ENCODE data around the gene SFI1.

Gene SFI1

GRCh38 chr22:31496007-31496734 is at the start of gene SFI1:
Gene SFI1 (plus strand): TSS chr22:31496536. CDS start chr22:31508285, 11,749 bp downstream.
- no peaks in the 10 kb centered on the region for H3K27me3 ChIP-seq (ENCODE audit: control insufficient read depth, insufficient read depth, low read length)
- no peaks in the 10 kb centered on the region for H3K4me1 ChIP-seq (ENCODE audit: control insufficient read depth, insufficient read depth, low read length)
- no peaks in the 10 kb centered on the region for H3K36me3 ChIP-seq (ENCODE audit: control insufficient read depth, insufficient read depth, low read length)
- peak within 1 kb of the TSS; percentile 53 for H3K4me3 ChIP-seq (ENCODE audit: low read length)
- DNase-seq (ENCODE audit: low read depth, low spot score) = peak; percentile 52
- WGBS (ENCODE audit: insufficient coverage, insufficient read length) = no CpG with 5 or more reads among the region's 70 CpGs
- H3K27ac ChIP-seq (ENCODE audit: low read length) = no peak within 1 kb of the TSS
- H3K9me3 ChIP-seq (ENCODE audit: control insufficient read depth, insufficient read depth, low read length) = no peaks in the 10 kb centered on the region

DNA sequence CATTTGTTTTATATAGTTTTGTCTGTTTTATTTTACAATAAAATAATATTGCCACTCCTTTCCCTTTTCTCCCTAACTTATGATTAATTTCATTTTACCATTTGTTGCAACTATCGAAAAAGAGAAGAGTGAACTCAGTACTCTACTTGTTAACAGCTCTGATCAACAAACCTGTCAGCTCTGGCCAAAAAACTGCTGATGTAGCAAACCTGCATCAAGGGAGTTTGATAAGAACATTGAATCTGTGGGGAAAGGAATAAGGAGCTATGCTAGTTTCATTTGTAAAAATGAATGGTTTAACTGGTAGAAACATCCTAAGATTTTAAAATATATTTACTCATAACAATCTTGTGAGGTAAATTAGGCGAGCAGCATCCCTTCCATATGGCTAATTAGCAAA is 49.6 kb upstream of the SFI1 start:
- H3K27me3 ChIP-seq (ENCODE audit: control insufficient read depth, insufficient read depth, low read length) = no peaks in the 10 kb centered on the region
- H3K4me3 ChIP-seq (ENCODE audit: low read length) = no peak overlapping the region
- DNase-seq (ENCODE audit: low read depth, low spot score) = no peak
- no peak overlapping the region for H3K27ac ChIP-seq (ENCODE audit: low read length)
- no peaks in the 10 kb centered on the region for H3K9me3 ChIP-seq (ENCODE audit: control insufficient read depth, insufficient read depth, low read length)
- H3K4me1 ChIP-seq (ENCODE audit: control insufficient read depth, insufficient read depth, low read length) = no peaks in the 10 kb centered on the region
- peaks cover 4% of the 10 kb centered on the region; the same call in 1 of the 2 replicates for H3K36me3 ChIP-seq (ENCODE audit: control insufficient read depth, insufficient read depth, low read length)
- WGBS (ENCODE audit: insufficient coverage, insufficient read length) = no CpG with 5 or more reads among the region's 2 CpGs

- Histone ChIP-seq H3K27me3 (ENCODE audit: control insufficient read depth, insufficient read depth, low read length) (no peaks in the 10 kb centered on the region), H3K4me1 (ENCODE audit: control insufficient read depth, insufficient read depth, low read length) (no peaks in the 10 kb centered on the region), H3K36me3 (ENCODE audit: control insufficient read depth, insufficient read depth, low read length) (peaks cover 3% of the 10 kb centered on the region; the same call in 1 of the 2 replicates), H3K9me3 (ENCODE audit: control insufficient read depth, insufficient read depth, low read length) (no peaks in the 10 kb centered on the region), H3K4me3 (ENCODE audit: low read length) (no peak overlapping the region), H3K27ac (ENCODE audit: low read length) (no peak overlapping the region)
- WGBS (ENCODE audit: insufficient coverage, insufficient read length) = no CpG with 5 or more reads among the region's 3 CpGs
- DNase-seq (ENCODE audit: low read depth, low spot score) = no peak
These were observed 49.0 kb upstream of the SFI1 start for GRCh38 chr22:31447337-31447736.

- no peak for DNase-seq (ENCODE audit: low read depth, low spot score)
- Histone ChIP-seq H3K36me3 (ENCODE audit: control insufficient read depth, insufficient read depth, low read length) (no peaks in the 10 kb centered on the region; the same call in 1 of the 2 replicates), H3K4me1 (ENCODE audit: control insufficient read depth, insufficient read depth, low read length) (no peaks in the 10 kb centered on the region), H3K9me3 (ENCODE audit: control insufficient read depth, insufficient read depth, low read length) (no peaks in the 10 kb centered on the region), H3K27me3 (ENCODE audit: control insufficient read depth, insufficient read depth, low read length) (no peaks in the 10 kb centered on the region), H3K4me3 (ENCODE audit: low read length) (no peak overlapping the region), H3K27ac (ENCODE audit: low read length) (no peak overlapping the region)
- WGBS (ENCODE audit: insufficient coverage, insufficient read length) = no CpG with 5 or more reads among the region's 2 CpGs
These were observed 48.0 kb upstream of the SFI1 start for GRCh38 chr22:31448382-31448781.

DNA sequence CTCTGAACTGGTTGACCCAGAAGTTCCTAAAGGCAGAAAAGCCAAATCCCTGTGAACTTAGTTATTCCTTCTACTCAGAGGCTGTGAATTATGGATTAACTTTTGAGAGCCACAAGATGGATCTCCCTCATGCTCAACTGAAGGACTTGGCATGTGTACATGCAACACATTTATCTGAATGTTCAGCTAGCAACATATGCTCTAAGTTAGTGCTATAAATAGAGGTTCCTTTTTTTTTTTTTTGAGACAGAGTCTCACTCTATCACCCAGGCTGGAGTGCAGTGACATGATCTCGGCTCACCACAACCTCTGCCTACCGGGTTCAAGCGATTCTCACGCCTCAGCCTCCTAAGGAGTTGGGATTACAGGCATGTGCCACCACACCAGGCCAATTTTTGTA is 46.8 kb upstream of the SFI1 start:
- no peaks in the 10 kb centered on the region for H3K9me3 ChIP-seq (ENCODE audit: control insufficient read depth, insufficient read depth, low read length)
- no CpG with 5 or more reads among the region's 4 CpGs for whole genome bisulfite sequencing (ENCODE audit: insufficient coverage, insufficient read length)
- no peaks in the 10 kb centered on the region for H3K4me1 ChIP-seq (ENCODE audit: control insufficient read depth, insufficient read depth, low read length)
- H3K36me3 ChIP-seq (ENCODE audit: control insufficient read depth, insufficient read depth, low read length) = peaks cover 3% of the 10 kb centered on the region; the same call in 1 of the 2 replicates
- no peak overlapping the region for H3K4me3 ChIP-seq (ENCODE audit: low read length)
- DNase-seq (ENCODE audit: low read depth, low spot score) = no peak
- no peak overlapping the region for H3K27ac ChIP-seq (ENCODE audit: low read length)
- no peaks in the 10 kb centered on the region for H3K27me3 ChIP-seq (ENCODE audit: control insufficient read depth, insufficient read depth, low read length)

- DNase-seq (ENCODE audit: low read depth, low spot score) = no peak
- Histone ChIP-seq H3K27ac (ENCODE audit: low read length) (no peak overlapping the region), H3K36me3 (ENCODE audit: control insufficient read depth, insufficient read depth, low read length) (peaks cover 3% of the 10 kb centered on the region; the same call in 1 of the 2 replicates), H3K27me3 (ENCODE audit: control insufficient read depth, insufficient read depth, low read length) (no peaks in the 10 kb centered on the region), H3K9me3 (ENCODE audit: control insufficient read depth, insufficient read depth, low read length) (no peaks in the 10 kb centered on the region), H3K4me1 (ENCODE audit: control insufficient read depth, insufficient read depth, low read length) (no peaks in the 10 kb centered on the region), H3K4me3 (ENCODE audit: low read length) (no peak overlapping the region)
- WGBS (ENCODE audit: insufficient coverage, insufficient read length) = no CpG with 5 or more reads among the region's 5 CpGs
These were observed 44.4 kb upstream of the SFI1 start for GRCh38 chr22:31451709-31452571.

DNA sequence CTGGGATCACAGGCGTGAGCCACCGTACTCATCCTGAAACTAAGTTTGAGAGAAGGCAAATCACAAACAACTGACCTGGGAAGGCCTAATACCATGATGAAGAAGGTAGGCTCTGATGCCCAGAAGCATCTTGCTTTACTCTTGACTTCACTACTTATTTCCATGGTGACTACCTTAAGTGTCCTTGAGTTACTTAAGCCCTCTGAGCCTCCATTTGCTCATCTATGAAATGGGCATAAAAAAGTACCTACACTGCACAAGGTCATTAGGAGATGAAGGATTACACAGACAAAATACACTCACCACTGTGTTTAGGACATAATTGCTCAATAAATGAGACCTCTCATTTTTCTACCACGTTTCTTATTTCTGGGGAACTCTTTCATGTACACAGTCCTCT is 34.6 kb upstream of the SFI1 start:
- WGBS (ENCODE audit: insufficient coverage, insufficient read length) = no CpG with 5 or more reads among the region's 3 CpGs
- no peak overlapping the region for H3K4me3 ChIP-seq (ENCODE audit: low read length)
- H3K27me3 ChIP-seq (ENCODE audit: control insufficient read depth, insufficient read depth, low read length) = no peaks in the 10 kb centered on the region
- DNase-seq (ENCODE audit: low read depth, low spot score) = no peak
- no peaks in the 10 kb centered on the region for H3K4me1 ChIP-seq (ENCODE audit: control insufficient read depth, insufficient read depth, low read length)
- no peaks in the 10 kb centered on the region for H3K9me3 ChIP-seq (ENCODE audit: control insufficient read depth, insufficient read depth, low read length)
- H3K36me3 ChIP-seq (ENCODE audit: control insufficient read depth, insufficient read depth, low read length) = peaks cover 2% of the 10 kb centered on the region; the same call in 1 of the 2 replicates
- no peak overlapping the region for H3K27ac ChIP-seq (ENCODE audit: low read length)

GRCh38 chr22:31465307-31465706 is 31.0 kb upstream of the SFI1 start:
- no peaks in the 10 kb centered on the region for H3K4me1 ChIP-seq (ENCODE audit: control insufficient read depth, insufficient read depth, low read length)
- WGBS (ENCODE audit: insufficient coverage, insufficient read length) = no CpG with 5 or more reads among the region's 2 CpGs

DNA sequence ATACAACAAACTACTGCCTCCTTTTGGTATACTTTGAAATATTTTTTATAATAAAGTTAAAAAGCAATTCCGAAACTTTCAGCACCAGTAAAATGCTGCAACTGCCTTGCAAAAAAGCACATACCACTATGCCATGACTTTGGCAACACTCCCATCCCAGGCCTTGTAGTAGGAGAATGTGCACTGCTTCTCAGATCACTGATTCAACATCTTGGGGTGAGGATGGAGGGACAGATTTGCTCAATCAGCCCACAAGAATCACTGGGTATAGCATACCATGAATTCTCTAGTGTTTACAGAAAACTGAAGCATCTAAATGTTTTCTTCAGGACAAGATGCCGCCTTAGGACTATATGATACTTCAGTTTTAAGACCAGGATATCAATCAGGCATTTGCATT is 21.6 kb upstream of the SFI1 start:
- H3K27ac ChIP-seq (ENCODE audit: low read length) = no peak overlapping the region
- H3K4me1 ChIP-seq (ENCODE audit: control insufficient read depth, insufficient read depth, low read length) = no peaks in the 10 kb centered on the region
- no peak for DNase-seq (ENCODE audit: low read depth, low spot score)
- H3K9me3 ChIP-seq (ENCODE audit: control insufficient read depth, insufficient read depth, low read length) = no peaks in the 10 kb centered on the region
- WGBS (ENCODE audit: insufficient coverage, insufficient read length) = no CpG with 5 or more reads among the region's 2 CpGs
- no peak overlapping the region for H3K4me3 ChIP-seq (ENCODE audit: low read length)
- no peaks in the 10 kb centered on the region for H3K27me3 ChIP-seq (ENCODE audit: control insufficient read depth, insufficient read depth, low read length)
- no peaks in the 10 kb centered on the region for H3K36me3 ChIP-seq (ENCODE audit: control insufficient read depth, insufficient read depth, low read length)

More at GRCh38 chr22:31465307-31465706, 31.0 kb upstream of the SFI1 start:
- no peaks in the 10 kb centered on the region for H3K9me3 ChIP-seq (ENCODE audit: control insufficient read depth, insufficient read depth, low read length)
- peaks cover 5% of the 10 kb centered on the region; the same call in 1 of the 2 replicates for H3K36me3 ChIP-seq (ENCODE audit: control insufficient read depth, insufficient read depth, low read length)
- no peaks in the 10 kb centered on the region for H3K27me3 ChIP-seq (ENCODE audit: control insufficient read depth, insufficient read depth, low read length)
- H3K27ac ChIP-seq (ENCODE audit: low read length) = no peak overlapping the region
- DNase-seq (ENCODE audit: low read depth, low spot score) = no peak
- H3K4me3 ChIP-seq (ENCODE audit: low read length) = no peak overlapping the region

GRCh38 chr22:31475800-31476199 is 20.5 kb upstream of the SFI1 start:
- H3K4me3 ChIP-seq (ENCODE audit: low read length) = no peak overlapping the region
- H3K27ac ChIP-seq (ENCODE audit: low read length) = no peak overlapping the region
- no peak for DNase-seq (ENCODE audit: low read depth, low spot score)
- no peaks in the 10 kb centered on the region for H3K9me3 ChIP-seq (ENCODE audit: control insufficient read depth, insufficient read depth, low read length)
- H3K36me3 ChIP-seq (ENCODE audit: control insufficient read depth, insufficient read depth, low read length) = no peaks in the 10 kb centered on the region
- no peaks in the 10 kb centered on the region for H3K4me1 ChIP-seq (ENCODE audit: control insufficient read depth, insufficient read depth, low read length)
- no CpG with 5 or more reads among the region's 3 CpGs for WGBS (ENCODE audit: insufficient coverage, insufficient read length)
- H3K27me3 ChIP-seq (ENCODE audit: control insufficient read depth, insufficient read depth, low read length) = no peaks in the 10 kb centered on the region

All from iPS DF 6.9 (cell line).